BE2C (cell line): ENCODE measurements around the gene RNASE9.

Source experiments
- DNase-seq: peaks from one replicate; pipeline ENCODE4 v3.0.0-alpha.2; 2020
- H3K27me3 ChIP-seq: fragments of 250-450 bp; sonication (Bioruptor Pico); 2 replicates; pipeline ENCODE4 v1.5.1; 2020; ENCODE audit warnings: mild to moderate bottlenecking
- H3K36me3 ChIP-seq: fragments of 250-450 bp; sonication (Bioruptor Pico); 2 replicates; pipeline ENCODE4 v1.5.1; 2020; ENCODE audit warnings: mild to moderate bottlenecking
- H3K4me1 ChIP-seq: fragments of 250-450 bp; sonication (Bioruptor Pico); 2 replicates; pipeline ENCODE4 v1.5.1; 2020
- H3K4me3 ChIP-seq: 2 replicates; pipeline ENCODE4 v1.5.1; 2011; ENCODE audit warnings: low read depth, low read length
- H3K9me3 ChIP-seq: fragments of 250-450 bp; sonication (Bioruptor Pico); 2 replicates; pipeline ENCODE4 v1.5.1; 2020
- CTCF ChIP-seq: IDR thresholded peaks from 2 replicates; pipeline ENCODE4 v1.5.1; 2012; ENCODE audit warnings: mild to moderate bottlenecking, low read depth, low read length

RNASE9 gene

GRCh38 chr14:20564501-20564997, 3.7 kb upstream of the RNASE9 start:
- no peak for DNase-seq

DNA sequence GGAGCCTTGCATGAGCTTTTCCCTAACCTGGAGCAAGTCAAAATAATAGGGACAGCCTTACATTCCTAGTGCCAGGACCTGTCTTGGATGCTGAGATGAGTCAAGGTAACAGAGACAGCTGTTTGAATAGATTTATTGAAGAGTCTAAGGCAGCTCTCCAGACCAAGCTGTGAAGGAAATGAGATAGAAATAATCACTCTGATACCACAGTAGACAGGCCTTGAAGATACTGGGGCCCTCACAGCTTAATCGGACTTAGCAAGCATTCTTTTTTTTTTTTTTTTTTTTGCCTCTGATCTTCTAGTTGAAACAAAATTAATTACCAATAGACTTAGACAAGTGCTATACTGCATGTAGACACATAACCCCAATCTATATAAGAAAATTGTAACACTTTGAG, 3.1 kb upstream of the RNASE9 start:
- no peaks in the 10 kb centered on the region; the same call in 1 of the 2 replicates for H3K27me3 ChIP-seq
- no peak for DNase-seq
- no peak for TF ChIP-seq CTCF

More at GRCh38 chr14:20564501-20564997, 3.7 kb upstream of the RNASE9 start:
- TF ChIP-seq CTCF, result no peak
- Histone ChIP-seq H3K9me3 (peaks cover 5% of the 10 kb centered on the region; the same call in 1 of the 2 replicates), H3K27me3 (no peaks in the 10 kb centered on the region; the same call in 1 of the 2 replicates), H3K36me3 (no peaks in the 10 kb centered on the region), H3K4me1 (no peaks in the 10 kb centered on the region), H3K4me3 (no peak overlapping the region)

DNA sequence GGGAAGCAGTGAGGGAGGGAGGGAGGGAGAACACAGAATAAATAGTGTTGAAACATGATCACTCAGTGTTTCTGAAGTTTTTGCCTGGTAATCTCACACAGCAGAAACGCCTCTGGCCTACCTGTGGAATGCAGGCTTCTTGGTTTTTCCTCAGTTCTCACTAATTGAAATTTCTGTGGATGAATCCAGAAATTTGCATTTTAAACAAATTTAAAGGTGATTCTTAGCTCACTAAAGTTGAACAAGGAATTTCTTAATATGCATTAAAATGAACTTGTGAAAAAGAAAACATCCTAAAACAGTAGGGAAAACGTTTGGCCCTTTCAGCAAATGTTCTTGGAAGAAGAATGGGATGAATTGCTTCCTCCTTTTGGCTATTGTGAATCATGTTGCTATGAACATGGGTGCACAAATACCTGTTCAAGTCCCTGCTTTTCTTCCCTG, 1.4 kb downstream of the RNASE9 start:
- H3K27me3 ChIP-seq, result peaks cover 11% of the 10 kb centered on the region; the same call in 1 of the 2 replicates
- H3K4me1 ChIP-seq, result no peaks in the 10 kb centered on the region
- no peaks in the 10 kb centered on the region for H3K36me3 ChIP-seq
- H3K9me3 ChIP-seq, result no peaks in the 10 kb centered on the region
- H3K4me3 ChIP-seq, result no peak overlapping the region
- DNase-seq, result no peak
- TF ChIP-seq CTCF, result no peak

More for the DNA sequence above, 3.1 kb upstream of the RNASE9 start:
- Histone ChIP-seq H3K36me3 (no peaks in the 10 kb centered on the region), H3K9me3 (peaks cover 1% of the 10 kb centered on the region; the same call in 1 of the 2 replicates), H3K4me1 (no peaks in the 10 kb centered on the region), H3K4me3 (no peak overlapping the region)

GRCh38 chr14:20557212-20557542, 3.7 kb downstream of the RNASE9 start:
- Histone ChIP-seq H3K27me3 (peaks cover 11% of the 10 kb centered on the region; the same call in 1 of the 2 replicates), H3K4me1 (no peaks in the 10 kb centered on the region), H3K9me3 (no peaks in the 10 kb centered on the region), H3K4me3 (no peak overlapping the region), H3K36me3 (no peaks in the 10 kb centered on the region)
- no peak for TF ChIP-seq CTCF
- DNase-seq, result no peak

DNA sequence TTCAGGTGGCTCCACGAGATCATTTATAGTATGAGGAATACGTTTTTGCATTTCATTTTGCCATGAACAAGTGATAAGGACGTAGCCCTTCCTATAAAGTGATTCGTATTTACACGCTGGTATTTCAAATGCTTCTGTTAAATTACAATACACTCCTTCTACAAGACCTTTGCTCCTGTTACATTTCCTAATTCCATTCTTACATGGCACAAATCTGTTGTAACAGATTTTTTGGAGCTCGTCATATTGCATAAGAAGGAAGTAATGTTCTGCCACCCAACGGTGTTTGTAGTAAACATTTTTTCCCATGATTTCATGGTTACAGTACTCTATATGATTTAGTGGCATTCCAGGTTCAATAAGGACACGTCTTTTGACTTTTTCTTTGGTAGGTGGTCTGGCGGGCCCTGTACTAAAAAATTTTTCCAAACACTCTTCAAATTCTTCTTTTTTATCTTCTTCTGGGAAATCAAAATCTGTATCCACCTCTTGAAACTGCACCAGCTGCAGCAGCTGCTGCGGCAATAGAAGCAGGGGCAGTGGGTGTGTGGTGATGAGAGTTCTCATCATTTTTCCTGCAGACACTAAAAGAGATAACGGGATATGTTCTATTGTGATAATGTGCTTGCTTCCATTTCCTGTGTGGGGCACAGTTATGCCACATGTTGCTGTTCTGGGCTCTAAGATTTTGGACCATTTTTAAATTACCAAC, 4.2 kb downstream of the RNASE9 start:
- Histone ChIP-seq H3K4me3 (no peak overlapping the region), H3K27me3 (peaks cover 11% of the 10 kb centered on the region; the same call in 1 of the 2 replicates), H3K4me1 (no peaks in the 10 kb centered on the region), H3K9me3 (no peaks in the 10 kb centered on the region), H3K36me3 (no peaks in the 10 kb centered on the region)
- TF ChIP-seq CTCF, result no peak
- DNase-seq, result no peak

GRCh38 chr14:20555845-20556244, 5.0 kb downstream of the RNASE9 start:
- no peak for DNase-seq
- Histone ChIP-seq H3K36me3 (no peaks in the 10 kb centered on the region), H3K27me3 (peaks cover 13% of the 10 kb centered on the region), H3K4me1 (no peaks in the 10 kb centered on the region), H3K9me3 (no peaks in the 10 kb centered on the region), H3K4me3 (no peak overlapping the region)
- TF ChIP-seq CTCF, result no peak
